BLaER1 treated with 17β-estradiol and CSF1 and Interleukin-3, amounts not matched to agents 10 nM and 100 nM (cell line): Measurements from ENCODE around the gene SYNDIG1.

Experiments
- H3K27ac ChIP-seq, 11 experiments: shearing (Covaris generic); formaldehyde crosslinking; 2 replicates each; pipeline ENCODE4 v1.8.1; 2022
- H3K27me3 ChIP-seq, 11 experiments: shearing (Covaris generic); formaldehyde crosslinking; 2 replicates each; pipeline ENCODE4 v1.8.1; 2022
- H3K36me3 ChIP-seq, 11 experiments: shearing (Covaris generic); formaldehyde crosslinking; 2 replicates each; pipeline ENCODE4 v1.8.1; 2022
- H3K4me1 ChIP-seq, 10 experiments: shearing (Covaris generic); formaldehyde crosslinking; 2 replicates each; pipeline ENCODE4 v1.8.1; 2022
- H3K4me2 ChIP-seq, 11 experiments: shearing (Covaris generic); formaldehyde crosslinking; 2 replicates each; pipeline ENCODE4 v1.8.1; 2022
- H3K4me3 ChIP-seq, 10 experiments: shearing (Covaris generic); formaldehyde crosslinking; 2 replicates each; pipeline ENCODE4 v1.8.1; 2022
- H3K9ac ChIP-seq, 11 experiments: shearing (Covaris generic); formaldehyde crosslinking; 2 replicates each; pipeline ENCODE4 v1.8.1; 2022
- H3K9me3 ChIP-seq, 11 experiments: shearing (Covaris generic); formaldehyde crosslinking; replicated peaks in 1 of 11; 2 replicates each; pipeline ENCODE4 v1.8.1; 2022
- H4K20me1 ChIP-seq, 11 experiments: shearing (Covaris generic); formaldehyde crosslinking; 2 replicates each; pipeline ENCODE4 v1.8.1; 2022
- Cebpa-rat ChIP-seq, 11 experiments: shearing (Covaris generic); IDR thresholded peaks; 2 replicates each; pipeline ENCODE4 v1.8.1; 2022

Gene SYNDIG1

GRCh38 chr20:24488800-24489175, 19.4 kb downstream of the SYNDIG1 start:
- Histone ChIP-seq H3K4me2 (no peak overlapping the region), H3K4me3 (no peak overlapping the region), H3K4me1 (peaks cover 0 to 31% (median 14%) of the 10 kb centered on the region in 10 experiments; a peak in 14 of 20 replicates), H4K20me1 (0 out of 22 replicates have a peak, but pooled peaks cover 0 to 9% (median 0%) of the 10 kb centered on the region in 11 experiments), H3K36me3 (no peaks in the 10 kb centered on the region), H3K9me3 (no peaks in the 10 kb centered on the region), H3K27ac (no peak overlapping the region), H3K27me3 (no peaks in the 10 kb centered on the region), H3K9ac (no peak overlapping the region)
- no peak for TF ChIP-seq Cebpa-rat (IDR thresholded peaks at IDR 0.05)

- peaks cover 0 to 35% (median 18%) of the 10 kb centered on the region in 10 experiments; a peak in 14 of 20 replicates for H3K4me1 ChIP-seq
Measured at GRCh38 chr20:24489193-24489592, 19.8 kb downstream of the SYNDIG1 start.

GRCh38 chr20:24489631-24490260, 20.3 kb downstream of the SYNDIG1 start:
- H3K27me3 ChIP-seq: no peaks in the 10 kb centered on the region
- no peak overlapping the region for H3K27ac ChIP-seq
- H3K4me2 ChIP-seq: 0 out of 22 replicates have a peak overlapping the region, but pooled peaks of 2 of the 11 experiments have one; percentile 3 to 18
- TF ChIP-seq Cebpa-rat (IDR thresholded peaks at IDR 0.05): no peak
- H3K4me1 ChIP-seq: peaks cover 0 to 39% (median 22%) of the 10 kb centered on the region in 10 experiments; a peak in 14 of 20 replicates
- H4K20me1 ChIP-seq: 0 out of 22 replicates have a peak, but pooled peaks cover 0 to 9% (median 0%) of the 10 kb centered on the region in 11 experiments
- H3K4me3 ChIP-seq: no peak overlapping the region
- H3K9me3 ChIP-seq: no peaks in the 10 kb centered on the region
- H3K9ac ChIP-seq: no peak overlapping the region
- H3K36me3 ChIP-seq: no peaks in the 10 kb centered on the region

More at GRCh38 chr20:24489193-24489592, 19.8 kb downstream of the SYNDIG1 start:
- no peak overlapping the region for H3K9ac ChIP-seq
- no peaks in the 10 kb centered on the region for H3K27me3 ChIP-seq
- 0 out of 22 replicates have a peak, but pooled peaks cover 0 to 9% (median 0%) of the 10 kb centered on the region in 11 experiments for H4K20me1 ChIP-seq
- no peaks in the 10 kb centered on the region for H3K36me3 ChIP-seq
- no peaks in the 10 kb centered on the region for H3K9me3 ChIP-seq
- no peak overlapping the region for H3K4me3 ChIP-seq
- H3K4me2 ChIP-seq: no peak overlapping the region
- H3K27ac ChIP-seq: no peak overlapping the region
- no peak for TF ChIP-seq Cebpa-rat (IDR thresholded peaks at IDR 0.05)

- no peaks in the 10 kb centered on the region for H3K27me3 ChIP-seq
- peaks cover 0 to 39% (median 22%) of the 10 kb centered on the region in 10 experiments; a peak in 14 of 20 replicates for H3K4me1 ChIP-seq
- TF ChIP-seq Cebpa-rat (IDR thresholded peaks at IDR 0.05): no peak
- H4K20me1 ChIP-seq: 0 out of 22 replicates have a peak, but pooled peaks cover 0 to 9% (median 0%) of the 10 kb centered on the region in 11 experiments
- no peaks in the 10 kb centered on the region for H3K36me3 ChIP-seq
- H3K9me3 ChIP-seq: no peaks in the 10 kb centered on the region
- no peak overlapping the region for H3K4me2 ChIP-seq
- H3K4me3 ChIP-seq: no peak overlapping the region
- no peak overlapping the region for H3K9ac ChIP-seq
- no peak overlapping the region for H3K27ac ChIP-seq
Measured at GRCh38 chr20:24490598-24490997, 21.2 kb downstream of the SYNDIG1 start.

GRCh38 chr20:24491041-24491756, 21.8 kb downstream of the SYNDIG1 start:
- H3K27ac ChIP-seq: no peak overlapping the region
- no peak for TF ChIP-seq Cebpa-rat (IDR thresholded peaks at IDR 0.05)
- no peak overlapping the region for H3K4me2 ChIP-seq
- H3K9me3 ChIP-seq: no peaks in the 10 kb centered on the region
- no peaks in the 10 kb centered on the region for H3K27me3 ChIP-seq
- H3K9ac ChIP-seq: no peak overlapping the region
- 0 out of 22 replicates have a peak, but pooled peaks cover 0 to 9% (median 0%) of the 10 kb centered on the region in 11 experiments for H4K20me1 ChIP-seq
- no peak overlapping the region for H3K4me3 ChIP-seq
- peaks cover 0 to 39% (median 22%) of the 10 kb centered on the region in 10 experiments; a peak in 14 of 20 replicates for H3K4me1 ChIP-seq
- H3K36me3 ChIP-seq: no peaks in the 10 kb centered on the region

GRCh38 chr20:24492031-24492607, 22.7 kb downstream of the SYNDIG1 start:
- Histone ChIP-seq H3K4me1 (peaks cover 0 to 39% (median 22%) of the 10 kb centered on the region in 10 experiments; a peak in 14 of 20 replicates), H4K20me1 (0 out of 22 replicates have a peak, but pooled peaks cover 0 to 9% (median 0%) of the 10 kb centered on the region in 11 experiments), H3K4me3 (no peak overlapping the region), H3K9me3 (no peaks in the 10 kb centered on the region), H3K9ac (no peak overlapping the region), H3K4me2 (peak overlapping the region in 3 of 11 experiments; percentile 1 to 57 (median 38); a peak in 3 of 22 replicates), H3K27me3 (no peaks in the 10 kb centered on the region), H3K27ac (no peak overlapping the region), H3K36me3 (no peaks in the 10 kb centered on the region)
- TF ChIP-seq Cebpa-rat (IDR thresholded peaks at IDR 0.05): no peak

- no peak overlapping the region for H3K27ac ChIP-seq
- H4K20me1 ChIP-seq: 0 out of 22 replicates have a peak, but pooled peaks cover 0 to 9% (median 0%) of the 10 kb centered on the region in 11 experiments
- H3K4me3 ChIP-seq: no peak overlapping the region
- no peak overlapping the region for H3K9ac ChIP-seq
- peak overlapping the region in 4 of 11 experiments; percentile 1 to 69 (median 48); a peak in 4 of 22 replicates for H3K4me2 ChIP-seq
- no peaks in the 10 kb centered on the region for H3K27me3 ChIP-seq
- no peaks in the 10 kb centered on the region for H3K36me3 ChIP-seq
- no peak for TF ChIP-seq Cebpa-rat (IDR thresholded peaks at IDR 0.05)
- H3K4me1 ChIP-seq: peaks cover 0 to 39% (median 22%) of the 10 kb centered on the region in 10 experiments; a peak in 14 of 20 replicates
- no peaks in the 10 kb centered on the region for H3K9me3 ChIP-seq
Measured at GRCh38 chr20:24492698-24493097, 23.3 kb downstream of the SYNDIG1 start.

- Histone ChIP-seq H3K4me1 (peaks cover 0 to 39% (median 22%) of the 10 kb centered on the region in 10 experiments; a peak in 14 of 20 replicates), H4K20me1 (0 out of 22 replicates have a peak, but pooled peaks cover 0 to 9% (median 0%) of the 10 kb centered on the region in 11 experiments), H3K36me3 (no peaks in the 10 kb centered on the region), H3K9me3 (no peaks in the 10 kb centered on the region), H3K4me3 (no peak overlapping the region), H3K4me2 (peak overlapping the region in 8 of 11 experiments; percentile 37 to 69 (median 51); a peak in 15 of 22 replicates), H3K27me3 (no peaks in the 10 kb centered on the region), H3K9ac (no peak overlapping the region), H3K27ac (no peak overlapping the region)
- no peak for TF ChIP-seq Cebpa-rat (IDR thresholded peaks at IDR 0.05)
Measured at GRCh38 chr20:24493181-24493580, 23.8 kb downstream of the SYNDIG1 start.
